Spleen (tissue), 7 donors: ENCODE data around the gene HNF1A.

Experiments used
- POLR2A ChIP-seq, 3 donors: fragments of 450-650 bp; IDR thresholded peaks; one replicate each; pipeline ENCODE4 v1.5.1; 2017; ENCODE audit warnings: antibody characterized with exemption in 3 of 3, mild to moderate bottlenecking in 1 of 3
- TF ChIP-seq, protein P1 (sequence below), 11 experiments: fragments of 200-600 bp in 7 of 11; fragments of 450-650 bp in 4 of 11; sonication (generic) in 4 of 11; IDR thresholded peaks in 8 of 11; conservative IDR thresholded peaks in 3 of 11; 1 replicate in 7 of 11; 2 replicates in 4 of 11; pipeline versions ENCODE4 v1.4.0 to v1.8.0; 2016 to 2021; ENCODE audit warnings: antibody characterized with exemption in 11 of 11, inconsistent platforms in 4 of 11, mild to moderate bottlenecking in 1 of 11
- donor health status: DM: no; HTN: no; CAD: no; lungs with moderate emphysema.
- donor health status: DM: no; HTN: no; CAD: no.
- donor health status: DM: no; HTN: no; CAD: no.

DNA sequence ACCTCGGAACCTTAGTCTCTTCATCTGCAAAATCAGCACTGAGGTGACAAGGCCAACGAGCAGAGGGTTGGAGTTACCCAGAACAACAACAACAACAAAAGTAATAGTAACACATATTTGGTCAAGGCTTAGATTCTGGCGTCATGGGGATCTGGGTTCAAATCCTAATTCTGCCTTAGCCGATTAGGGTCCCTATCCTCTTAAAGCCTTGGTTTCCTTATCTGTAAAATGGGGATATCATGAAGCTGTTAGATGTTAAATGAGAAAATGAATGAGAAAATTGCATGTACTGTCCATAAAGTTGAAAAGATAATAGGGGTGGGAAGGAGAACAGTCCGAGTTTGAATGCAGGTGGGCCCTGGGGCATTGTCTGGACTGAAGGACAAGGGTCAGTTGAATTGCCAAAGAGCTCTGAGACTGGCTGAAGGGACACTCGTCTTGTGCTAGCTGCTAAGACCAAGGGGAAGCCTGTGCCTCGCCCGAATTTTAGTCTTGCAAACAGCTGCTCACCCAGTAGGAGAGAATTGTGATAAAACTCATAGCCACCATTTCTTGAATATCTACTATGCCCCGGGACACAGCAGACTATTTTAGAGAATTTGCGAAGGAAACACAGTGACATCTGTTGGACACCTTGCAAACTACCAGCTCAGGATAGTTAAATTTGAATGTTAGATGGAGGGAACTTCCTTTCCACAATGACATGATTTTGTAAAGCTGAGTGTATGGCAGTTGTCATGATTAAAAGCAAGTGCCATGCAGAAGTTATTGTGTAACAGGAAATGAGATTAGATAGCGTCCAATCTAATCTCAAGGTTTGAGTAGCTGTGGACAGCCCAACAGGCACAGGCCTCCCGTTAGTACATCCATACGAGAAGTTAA, 6.8 kb upstream of the HNF1A start:
- TF ChIP-seq, protein P1, sequence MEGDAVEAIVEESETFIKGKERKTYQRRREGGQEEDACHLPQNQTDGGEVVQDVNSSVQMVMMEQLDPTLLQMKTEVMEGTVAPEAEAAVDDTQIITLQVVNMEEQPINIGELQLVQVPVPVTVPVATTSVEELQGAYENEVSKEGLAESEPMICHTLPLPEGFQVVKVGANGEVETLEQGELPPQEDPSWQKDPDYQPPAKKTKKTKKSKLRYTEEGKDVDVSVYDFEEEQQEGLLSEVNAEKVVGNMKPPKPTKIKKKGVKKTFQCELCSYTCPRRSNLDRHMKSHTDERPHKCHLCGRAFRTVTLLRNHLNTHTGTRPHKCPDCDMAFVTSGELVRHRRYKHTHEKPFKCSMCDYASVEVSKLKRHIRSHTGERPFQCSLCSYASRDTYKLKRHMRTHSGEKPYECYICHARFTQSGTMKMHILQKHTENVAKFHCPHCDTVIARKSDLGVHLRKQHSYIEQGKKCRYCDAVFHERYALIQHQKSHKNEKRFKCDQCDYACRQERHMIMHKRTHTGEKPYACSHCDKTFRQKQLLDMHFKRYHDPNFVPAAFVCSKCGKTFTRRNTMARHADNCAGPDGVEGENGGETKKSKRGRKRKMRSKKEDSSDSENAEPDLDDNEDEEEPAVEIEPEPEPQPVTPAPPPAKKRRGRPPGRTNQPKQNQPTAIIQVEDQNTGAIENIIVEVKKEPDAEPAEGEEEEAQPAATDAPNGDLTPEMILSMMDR (IDR thresholded peaks at IDR 0.05 in 8 of 11, conservative IDR thresholded peaks at IDR 0.05 in 3 of 11): peak; percentile 59 to 90 (median 75)
- TF ChIP-seq POLR2A (IDR thresholded peaks at IDR 0.05): no peak
